Peyer's patch (tissue), 4 donors: Measurements from ENCODE around the gene PPP6R1. TPM values are rescaled to one million over a fixed set of nuclear protein-coding genes. Genes with fewer than 3 reads are reported as not detected.

ENCODE experiments used
- DNase-seq, 3 donors: peaks; one replicate each; pipeline ENCODE4 v3.0.0-alpha.2; 2017 to 2019
- H3K27ac ChIP-seq, 4 donors: fragments of 200-600 bp; sonication (generic); one replicate each; pipeline ENCODE4 v1.5.1; 2016 to 2019
- H3K27me3 ChIP-seq, 2 donors: fragments of 200-600 bp; sonication (generic); one replicate each; pipeline ENCODE4 v1.5.1; 2019
- H3K36me3 ChIP-seq, 3 donors: fragments of 200-600 bp; sonication (generic); one replicate each; pipeline ENCODE4 v1.5.1; 2016 to 2019
- H3K4me1 ChIP-seq, 4 donors: fragments of 200-600 bp; sonication (generic); one replicate each; pipeline ENCODE4 v1.5.1; 2016 to 2019
- H3K4me3 ChIP-seq, 4 donors: fragments of 200-600 bp; sonication (generic); 1 replicate in 3 of 4; 2 replicates in 1 of 4; pipeline ENCODE4 v1.5.1; 2016 to 2019; ENCODE audit warnings: mild to moderate bottlenecking in 1 of 4
- H3K9me3 ChIP-seq, 4 donors: fragments of 200-600 bp; sonication (generic); one replicate each; pipeline ENCODE4 v1.5.1; 2016 to 2019; ENCODE audit warnings: mild to moderate bottlenecking in 1 of 4
- CTCF ChIP-seq, 6 experiments: fragments of 450-650 bp in 4 of 6; fragments of 200-600 bp in 2 of 6; sonication (generic) in 1 of 6; IDR thresholded peaks; one replicate each; pipeline ENCODE4 v1.5.1; 2017 to 2019; ENCODE audit warnings: antibody characterized with exemption in 6 of 6, mild to moderate bottlenecking in 3 of 6, moderate library complexity in 1 of 6
- POLR2A ChIP-seq, 2 donors: fragments of 450-650 bp; IDR thresholded peaks; one replicate each; pipeline ENCODE4 v1.5.1; 2017; ENCODE audit warnings: antibody characterized with exemption in 2 of 2, mild to moderate bottlenecking in 2 of 2, moderate library complexity in 2 of 2
- small RNA-seq, 2 donors: library from RNA; depleted of rRNA; stranded (forward); fragments of <200 nt; gene quantifications; one replicate each; pipeline ENCODE3, GENCODE V24; 2016
- total RNA-seq, 4 donors: library from RNA; depleted of rRNA; stranded (reverse); fragments of >200 nt; gene quantifications; one replicate each; pipeline ENCODE4 v1.1.0, GENCODE V29; 2016

PPP6R1 gene
- total RNA-seq, 4 donors from 2014 or later: 71.2 to 123 (median 94.8) TPM

GRCh38 chr19:55189403-55189835, 69.4 kb downstream of the PPP6R1 start:
- TF ChIP-seq POLR2A (IDR thresholded peaks at IDR 0.05) (no peak), CTCF (IDR thresholded peaks at IDR 0.05) (no peak)
- Histone ChIP-seq H3K36me3 (peaks cover 0 to 67% (median 0%) of the 10 kb centered on the region in 3 donors), H3K4me3 (no peak overlapping the region), H3K27me3 (no peaks in the 10 kb centered on the region), H3K4me1 (no peaks in the 10 kb centered on the region), H3K27ac (peak overlapping the region in 2 of 4 donors; percentile 29 to 65), H3K9me3 (no peaks in the 10 kb centered on the region)
- no peak for DNase-seq

- Histone ChIP-seq H3K9me3 (no peaks in the 10 kb centered on the region), H3K27ac (peak overlapping the region in 2 of 4 donors; percentile 29 to 65), H3K4me3 (no peak overlapping the region), H3K4me1 (no peaks in the 10 kb centered on the region), H3K27me3 (no peaks in the 10 kb centered on the region), H3K36me3 (peaks cover 0 to 61% (median 0%) of the 10 kb centered on the region in 3 donors)
- TF ChIP-seq POLR2A (IDR thresholded peaks at IDR 0.05) (no peak), CTCF (IDR thresholded peaks at IDR 0.05) (no peak)
- DNase-seq: no peak
Observed at GRCh38 chr19:55188625-55189024, 70.2 kb downstream of the PPP6R1 start.

GRCh38 chr19:55186080-55186479, 72.7 kb downstream of the PPP6R1 start:
- TF ChIP-seq CTCF (IDR thresholded peaks at IDR 0.05) (no peak), POLR2A (IDR thresholded peaks at IDR 0.05) (no peak)
- Histone ChIP-seq H3K27me3 (no peaks in the 10 kb centered on the region), H3K4me3 (no peak overlapping the region), H3K27ac (no peak overlapping the region), H3K36me3 (peaks cover 0 to 47% (median 0%) of the 10 kb centered on the region in 3 donors), H3K9me3 (no peaks in the 10 kb centered on the region), H3K4me1 (no peaks in the 10 kb centered on the region)
- DNase-seq: no peak

- DNase-seq: no peak
- peaks cover 0 to 19% (median 10%) of the 10 kb centered on the region in 4 donors for H3K4me1 ChIP-seq
- H3K27ac ChIP-seq: no peak overlapping the region
- no peak overlapping the region for H3K4me3 ChIP-seq
- no peaks in the 10 kb centered on the region for H3K9me3 ChIP-seq
- no peak for TF ChIP-seq CTCF (IDR thresholded peaks at IDR 0.05)
- no peak for TF ChIP-seq POLR2A (IDR thresholded peaks at IDR 0.05)
- H3K36me3 ChIP-seq: peaks cover 0 to 28% (median 0%) of the 10 kb centered on the region in 3 donors
- peaks cover 0 to 5% of the 10 kb centered on the region in 2 donors for H3K27me3 ChIP-seq
Observed at GRCh38 chr19:55181740-55182139, 77.1 kb downstream of the PPP6R1 start.

Small RNA genes within 50 kb of the gene (small RNA-seq; reads per million reads assigned to genes)
- 0 reads per million in 2 donors for gene MIR6802
- 0.06 to 0.88 reads per million in 2 donors for gene MIR6803
- 0 reads per million in 2 donors for gene MIR6804

Other genes starting within 250 kb of the PPP6R1 start
- under 1 TPM in 1 of 4 donors, not detected in 3; 0.57 TPM for gene GP6, start 220.8 kb downstream of the PPP6R1 start, total RNA-seq
- 10 to 100 TPM; 21.5 to 84.2 (median 49.0) TPM for gene RDH13, start 195.9 kb downstream of the PPP6R1 start, total RNA-seq
- gene EPS8L1, start 183.1 kb downstream of the PPP6R1 start, total RNA-seq: 10 to 100 TPM in 3 of 4 donors, 1 to 10 TPM in 1; 5.0 to 43.8 (median 23.1) TPM
- 100 to 1,000 TPM; 113 to 512 (median 193) TPM for gene PPP1R12C, start 141.4 kb downstream of the PPP6R1 start, total RNA-seq
- not detected for gene TNNT1, start 109.8 kb downstream of the PPP6R1 start, total RNA-seq
- gene TNNI3, start 101.3 kb downstream of the PPP6R1 start, total RNA-seq: not detected
- gene DNAAF3, start 92.4 kb downstream of the PPP6R1 start, total RNA-seq: under 1 TPM in 1 of 4 donors, not detected in 3; 0.40 TPM
- under 1 TPM in 2 of 4 donors, not detected in 2; 0.70 to 0.94 TPM for gene SYT5, start 78.7 kb downstream of the PPP6R1 start, total RNA-seq
- 100 to 1,000 TPM in 3 of 4 donors, 10 to 100 TPM in 1; 26.4 to 261 (median 246) TPM for gene PTPRH, start 49.5 kb downstream of the PPP6R1 start, total RNA-seq
- gene TMEM86B, start 30.3 kb downstream of the PPP6R1 start, total RNA-seq: 10 to 100 TPM in 3 of 4 donors, 1 to 10 TPM in 1; 9.1 to 39.8 (median 15.1) TPM
- 10 to 100 TPM; 14.4 to 38.0 (median 25.6) TPM for gene HSPBP1, start 21.1 kb upstream of the PPP6R1 start, total RNA-seq
- 1 to 10 TPM in 3 of 4 donors, under 1 TPM in 1; 0.35 to 6.6 (median 3.0) TPM for gene BRSK1, start 25.0 kb upstream of the PPP6R1 start, total RNA-seq
- gene TMEM150B, start 66.3 kb upstream of the PPP6R1 start, total RNA-seq: 100 to 1,000 TPM in 3 of 4 donors, 10 to 100 TPM in 1; 26.4 to 235 (median 199) TPM
- 10 to 100 TPM; 14.4 to 45.6 (median 43.9) TPM for gene KMT5C, start 80.9 kb upstream of the PPP6R1 start, total RNA-seq
- gene COX6B2, start 95.7 kb upstream of the PPP6R1 start, total RNA-seq: not detected
- not detected for gene GARIN5B, start 104.2 kb upstream of the PPP6R1 start, total RNA-seq
- not detected for gene IL11, start 111.4 kb upstream of the PPP6R1 start, total RNA-seq
- not detected for gene TMEM190, start 117.8 kb upstream of the PPP6R1 start, total RNA-seq
- 10 to 100 TPM; 19.8 to 75.8 (median 61.6) TPM for gene TMEM238, start 125.3 kb upstream of the PPP6R1 start, total RNA-seq
- gene RPL28, start 126.9 kb upstream of the PPP6R1 start, total RNA-seq: 100 to 1,000 TPM; 116 to 394 (median 283) TPM
- 1 to 10 TPM; 5.2 to 9.1 (median 7.6) TPM for gene UBE2S, start 148.8 kb upstream of the PPP6R1 start, total RNA-seq
- gene SHISA7, start 184.3 kb upstream of the PPP6R1 start, total RNA-seq: not detected
- gene ISOC2, start 202.6 kb upstream of the PPP6R1 start, total RNA-seq: 100 to 1,000 TPM in 1 of 4 donors, 10 to 100 TPM in 3; 28.1 to 102 (median 60.0) TPM
- gene C19orf85, start 205.7 kb upstream of the PPP6R1 start, total RNA-seq: not detected
- gene ZNF628, start 217.6 kb upstream of the PPP6R1 start, total RNA-seq: 10 to 100 TPM; 10.1 to 47.0 (median 15.5) TPM
- gene NAT14, start 226.2 kb upstream of the PPP6R1 start, total RNA-seq: 1 to 10 TPM; 1.4 to 7.4 (median 3.0) TPM
- gene SSC5D, start 229.4 kb upstream of the PPP6R1 start, total RNA-seq: 10 to 100 TPM in 1 of 4 donors, 1 to 10 TPM in 3; 2.8 to 10.3 (median 5.0) TPM